HepG2 (cell line): ENCODE results near the gene TRAPPC4. TPM values are rescaled to one million over a fixed set of nuclear protein-coding genes. Genes with fewer than 3 reads are reported as not detected.

Experiments
- ARNTL ChIP-seq: sonication (generic); formaldehyde crosslinking; IDR thresholded peaks from 2 replicates; pipeline ENCODE4 v1.4.0; 2020; ENCODE audit warnings: mild to moderate bottlenecking, missing genetic modification reagents
- CCAR2 ChIP-seq: fragments of 200-400 bp; formaldehyde crosslinking; optimal IDR thresholded peaks from 2 replicates; pipeline ENCODE3; 2018; ENCODE audit warnings: low read depth, mild to moderate bottlenecking, low read length, moderate library complexity
- CHCHD3 ChIP-seq: sonication (generic); formaldehyde crosslinking; IDR thresholded peaks from 2 replicates; pipeline ENCODE4 v1.8.0; 2022; ENCODE audit warnings: mild to moderate bottlenecking, missing genetic modification reagents, moderate library complexity
- GTF3A ChIP-seq: sonication (generic); formaldehyde crosslinking; conservative IDR thresholded peaks from 2 replicates; pipeline ENCODE4 v1.4.0; 2020; ENCODE audit warnings: mild to moderate bottlenecking, missing genetic modification reagents
- MEIS2 ChIP-seq: sonication (generic); formaldehyde crosslinking; IDR thresholded peaks from 2 replicates; pipeline ENCODE4 v1.9.0; 2021; ENCODE audit warnings: mild to moderate bottlenecking, missing genetic modification reagents
- NBN ChIP-seq: fragments of 450-650 bp; conservative IDR thresholded peaks from 2 replicates; pipeline ENCODE4 v1.6.1; 2017
- NFYB ChIP-seq: sonication (generic); formaldehyde crosslinking; IDR thresholded peaks from 2 replicates; pipeline ENCODE4 v1.4.0; 2020; ENCODE audit warnings: missing genetic modification reagents
- NR2F6 ChIP-seq, 2 experiments: IDR thresholded peaks; 2 replicates each; pipeline ENCODE4 v1.6.1; 2016; ENCODE audit warnings: antibody characterized with exemption in 1 of 2, mild to moderate bottlenecking in 1 of 2
- RNF2 ChIP-seq: fragments of 450-650 bp; conservative IDR thresholded peaks from 2 replicates; pipeline ENCODE4 v1.6.1; 2016; ENCODE audit warnings: low read depth
- SNRNP70 ChIP-seq: fragments of 200-400 bp; formaldehyde crosslinking; IDR thresholded peaks from 2 replicates; pipeline ENCODE4 v1.6.1; 2017; ENCODE audit warnings: mild to moderate bottlenecking, low read depth, low read length, moderate library complexity
- SPEN ChIP-seq: sonication (generic); formaldehyde crosslinking; IDR thresholded peaks from 2 replicates; pipeline ENCODE4 v1.5.1; 2020; ENCODE audit warnings: low read depth, mild to moderate bottlenecking, missing genetic modification reagents
- ZMYM3 ChIP-seq: sonication (generic); formaldehyde crosslinking; IDR thresholded peaks from 2 replicates; pipeline ENCODE4 v1.5.1; 2020; ENCODE audit warnings: mild to moderate bottlenecking, missing genetic modification reagents
- ZNF251 ChIP-seq: sonication (generic); formaldehyde crosslinking; IDR thresholded peaks from 2 replicates; pipeline ENCODE4 v1.9.0; 2021; ENCODE audit warnings: mild to moderate bottlenecking, missing genetic modification reagents
- ZNF430 ChIP-seq: sonication (generic); formaldehyde crosslinking; IDR thresholded peaks from 2 replicates; pipeline ENCODE4 v1.9.0; 2021; ENCODE audit warnings: mild to moderate bottlenecking, missing genetic modification reagents
- ZNF510 ChIP-seq: sonication (generic); formaldehyde crosslinking; IDR thresholded peaks from 2 replicates; pipeline ENCODE4 v1.4.0; 2020; ENCODE audit warnings: low read depth, mild to moderate bottlenecking, missing genetic modification reagents
- ZNF790 ChIP-seq: sonication (generic); formaldehyde crosslinking; IDR thresholded peaks from 2 replicates; pipeline ENCODE4 v1.8.0; 2022; ENCODE audit warnings: missing genetic modification reagents, mild to moderate bottlenecking, borderline replicate concordance
- ZNF839 ChIP-seq: sonication (generic); formaldehyde crosslinking; IDR thresholded peaks from 2 replicates; pipeline ENCODE4 v1.4.0; 2020; ENCODE audit warnings: missing genetic modification reagents, mild to moderate bottlenecking, borderline replicate concordance
- polyA plus RNA-seq, 8 experiments: library from polyadenylated mRNA; depleted of rRNA in 3 of 8; stranded (reverse) in 7 of 8; unstranded in 1 of 8; fragments of >200 nt; fragmentation: Illumina TruSeq in 4 of 8; extraction: Trizol in 4 of 8; gene quantifications; 2 replicates each; pipeline versions ENCODE4 v1.2.1 to v1.2.3, GENCODE V29; 2011 to 2016; ENCODE audit warnings: low read depth in 4 of 8, missing spikeins in 1 of 8, mixed read lengths in 1 of 8; ENCODE audit not compliant: insufficient read depth in 1 of 8
- total RNA-seq, 5 experiments: library from RNA; depleted of rRNA; stranded (reverse); fragments of >200 nt; fragmentation: Illumina TruSeq; extraction: Trizol; gene quantifications; 2 replicates each; pipeline ENCODE4 v1.2.3, GENCODE V29; 2016; ENCODE audit warnings: low read depth in 1 of 5
- TF ChIP-seq, protein P1 (sequence below): sonication (generic); formaldehyde crosslinking; conservative IDR thresholded peaks from 2 replicates; pipeline ENCODE4 v1.4.0; 2020; ENCODE audit warnings: missing genetic modification reagents
- TF ChIP-seq, protein P2 (sequence below): conservative IDR thresholded peaks from 2 replicates; pipeline ENCODE4 v1.6.1; 2018; ENCODE audit warnings: missing genetic modification reagents
- TF ChIP-seq, protein P3 (sequence below): sonication (generic); formaldehyde crosslinking; IDR thresholded peaks from 2 replicates; pipeline ENCODE4 v1.4.0; 2020; ENCODE audit warnings: mild to moderate bottlenecking, missing genetic modification reagents
- TF ChIP-seq, protein P4 (sequence below): sonication (generic); formaldehyde crosslinking; IDR thresholded peaks from 2 replicates; pipeline ENCODE4 v1.4.0; 2020; ENCODE audit warnings: missing genetic modification reagents

Gene TRAPPC4
- total and polyA plus RNA-seq, 2 of the 13 experiments (the other 11 are each of a cell fraction or from before 2014, with no cell fraction given) = 97.4 to 140 TPM

DNA sequence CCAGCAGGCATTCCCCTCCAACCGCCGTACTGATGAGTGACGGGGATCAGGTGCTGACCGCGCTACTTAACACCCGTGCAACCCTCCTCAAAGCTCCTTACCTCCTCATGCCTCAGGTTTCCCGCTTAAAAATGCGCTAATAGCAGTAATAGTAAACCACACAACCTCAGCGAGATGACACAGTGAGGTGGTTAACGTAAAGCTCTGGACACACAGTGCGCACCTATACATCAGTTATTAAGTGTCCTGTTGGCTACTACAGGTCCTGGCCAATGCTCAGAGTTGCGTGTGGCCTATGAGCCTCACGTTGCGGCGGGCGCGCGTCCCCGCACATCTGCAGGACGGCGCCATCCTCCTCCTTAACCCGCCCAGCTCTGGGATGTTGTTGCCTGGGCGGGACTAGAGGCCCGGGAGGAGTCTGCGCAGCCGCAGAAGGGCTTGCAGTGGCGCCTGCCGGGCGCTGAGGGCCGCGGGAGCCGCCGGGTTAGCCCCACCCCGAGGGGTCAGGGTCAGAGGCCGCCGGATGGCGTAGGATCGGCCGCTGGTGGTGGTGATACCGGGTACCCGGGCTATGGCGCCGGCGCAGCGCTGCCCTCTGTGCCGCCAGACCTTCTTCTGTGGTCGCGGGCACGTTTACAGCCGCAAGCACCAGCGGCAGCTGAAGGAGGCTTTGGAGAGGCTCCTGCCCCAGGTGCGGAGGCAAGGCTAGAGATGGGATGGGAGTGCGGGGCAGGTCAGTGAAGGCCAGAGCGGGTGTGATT, 20.8 kb upstream of the TRAPPC4 start, which contains the start of gene CENATAC (continued):
- TF ChIP-seq ZNF839 (CRISPR knock-in tag) = no peak
- peak; percentile 44; the same call in 1 of the 2 replicates for TF ChIP-seq NFYB
- TF ChIP-seq, protein P1, sequence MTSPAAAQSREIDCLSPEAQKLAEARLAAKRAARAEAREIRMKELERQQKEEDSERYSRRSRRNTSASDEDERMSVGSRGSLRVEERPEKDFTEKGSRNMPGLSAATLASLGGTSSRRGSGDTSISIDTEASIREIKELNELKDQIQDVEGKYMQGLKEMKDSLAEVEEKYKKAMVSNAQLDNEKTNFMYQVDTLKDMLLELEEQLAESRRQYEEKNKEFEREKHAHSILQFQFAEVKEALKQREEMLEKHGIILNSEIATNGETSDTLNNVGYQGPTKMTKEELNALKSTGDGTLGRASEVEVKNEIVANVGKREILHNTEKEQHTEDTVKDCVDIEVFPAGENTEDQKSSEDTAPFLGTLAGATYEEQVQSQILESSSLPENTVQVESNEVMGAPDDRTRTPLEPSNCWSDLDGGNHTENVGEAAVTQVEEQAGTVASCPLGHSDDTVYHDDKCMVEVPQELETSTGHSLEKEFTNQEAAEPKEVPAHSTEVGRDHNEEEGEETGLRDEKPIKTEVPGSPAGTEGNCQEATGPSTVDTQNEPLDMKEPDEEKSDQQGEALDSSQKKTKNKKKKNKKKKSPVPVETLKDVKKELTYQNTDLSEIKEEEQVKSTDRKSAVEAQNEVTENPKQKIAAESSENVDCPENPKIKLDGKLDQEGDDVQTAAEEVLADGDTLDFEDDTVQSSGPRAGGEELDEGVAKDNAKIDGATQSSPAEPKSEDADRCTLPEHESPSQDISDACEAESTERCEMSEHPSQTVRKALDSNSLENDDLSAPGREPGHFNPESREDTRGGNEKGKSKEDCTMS (CRISPR knock-in tag) = no peak
- no peak for TF ChIP-seq ZNF510
- TF ChIP-seq ZNF790 (CRISPR knock-in tag) = no peak; the same call in 1 of the 2 replicates
- TF ChIP-seq, protein P2, sequence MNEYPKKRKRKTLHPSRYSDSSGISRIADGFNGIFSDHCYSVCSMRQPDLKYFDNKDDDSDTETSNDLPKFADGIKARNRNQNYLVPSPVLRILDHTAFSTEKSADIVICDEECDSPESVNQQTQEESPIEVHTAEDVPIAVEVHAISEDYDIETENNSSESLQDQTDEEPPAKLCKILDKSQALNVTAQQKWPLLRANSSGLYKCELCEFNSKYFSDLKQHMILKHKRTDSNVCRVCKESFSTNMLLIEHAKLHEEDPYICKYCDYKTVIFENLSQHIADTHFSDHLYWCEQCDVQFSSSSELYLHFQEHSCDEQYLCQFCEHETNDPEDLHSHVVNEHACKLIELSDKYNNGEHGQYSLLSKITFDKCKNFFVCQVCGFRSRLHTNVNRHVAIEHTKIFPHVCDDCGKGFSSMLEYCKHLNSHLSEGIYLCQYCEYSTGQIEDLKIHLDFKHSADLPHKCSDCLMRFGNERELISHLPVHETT (CRISPR knock-in tag) = peak; percentile 89
- no peak for TF ChIP-seq MEIS2
- peak; percentile 64; the same call in 1 of the 2 replicates for TF ChIP-seq RNF2
- TF ChIP-seq GTF3A (CRISPR knock-in tag) = no peak
- TF ChIP-seq ZMYM3 (CRISPR knock-in tag) = no peak
- TF ChIP-seq CCAR2 = no peak
- TF ChIP-seq, protein P3, sequence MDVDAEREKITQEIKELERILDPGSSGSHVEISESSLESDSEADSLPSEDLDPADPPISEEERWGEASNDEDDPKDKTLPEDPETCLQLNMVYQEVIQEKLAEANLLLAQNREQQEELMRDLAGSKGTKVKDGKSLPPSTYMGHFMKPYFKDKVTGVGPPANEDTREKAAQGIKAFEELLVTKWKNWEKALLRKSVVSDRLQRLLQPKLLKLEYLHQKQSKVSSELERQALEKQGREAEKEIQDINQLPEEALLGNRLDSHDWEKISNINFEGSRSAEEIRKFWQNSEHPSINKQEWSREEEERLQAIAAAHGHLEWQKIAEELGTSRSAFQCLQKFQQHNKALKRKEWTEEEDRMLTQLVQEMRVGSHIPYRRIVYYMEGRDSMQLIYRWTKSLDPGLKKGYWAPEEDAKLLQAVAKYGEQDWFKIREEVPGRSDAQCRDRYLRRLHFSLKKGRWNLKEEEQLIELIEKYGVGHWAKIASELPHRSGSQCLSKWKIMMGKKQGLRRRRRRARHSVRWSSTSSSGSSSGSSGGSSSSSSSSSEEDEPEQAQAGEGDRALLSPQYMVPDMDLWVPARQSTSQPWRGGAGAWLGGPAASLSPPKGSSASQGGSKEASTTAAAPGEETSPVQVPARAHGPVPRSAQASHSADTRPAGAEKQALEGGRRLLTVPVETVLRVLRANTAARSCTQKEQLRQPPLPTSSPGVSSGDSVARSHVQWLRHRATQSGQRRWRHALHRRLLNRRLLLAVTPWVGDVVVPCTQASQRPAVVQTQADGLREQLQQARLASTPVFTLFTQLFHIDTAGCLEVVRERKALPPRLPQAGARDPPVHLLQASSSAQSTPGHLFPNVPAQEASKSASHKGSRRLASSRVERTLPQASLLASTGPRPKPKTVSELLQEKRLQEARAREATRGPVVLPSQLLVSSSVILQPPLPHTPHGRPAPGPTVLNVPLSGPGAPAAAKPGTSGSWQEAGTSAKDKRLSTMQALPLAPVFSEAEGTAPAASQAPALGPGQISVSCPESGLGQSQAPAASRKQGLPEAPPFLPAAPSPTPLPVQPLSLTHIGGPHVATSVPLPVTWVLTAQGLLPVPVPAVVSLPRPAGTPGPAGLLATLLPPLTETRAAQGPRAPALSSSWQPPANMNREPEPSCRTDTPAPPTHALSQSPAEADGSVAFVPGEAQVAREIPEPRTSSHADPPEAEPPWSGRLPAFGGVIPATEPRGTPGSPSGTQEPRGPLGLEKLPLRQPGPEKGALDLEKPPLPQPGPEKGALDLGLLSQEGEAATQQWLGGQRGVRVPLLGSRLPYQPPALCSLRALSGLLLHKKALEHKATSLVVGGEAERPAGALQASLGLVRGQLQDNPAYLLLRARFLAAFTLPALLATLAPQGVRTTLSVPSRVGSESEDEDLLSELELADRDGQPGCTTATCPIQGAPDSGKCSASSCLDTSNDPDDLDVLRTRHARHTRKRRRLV (CRISPR knock-in tag) = peak; percentile 58
- TF ChIP-seq NR2F6 (IDR thresholded peaks at IDR 0.05) = peak; percentile 87
- peak; percentile 98 for TF ChIP-seq NR2F6 (CRISPR knock-in tag; IDR thresholded peaks at IDR 0.05)
- TF ChIP-seq SPEN (CRISPR knock-in tag) = peak; percentile 84
- no peak for TF ChIP-seq ARNTL (CRISPR knock-in tag)
- no peak for TF ChIP-seq SNRNP70
- no peak for TF ChIP-seq CHCHD3
- TF ChIP-seq, protein P4, sequence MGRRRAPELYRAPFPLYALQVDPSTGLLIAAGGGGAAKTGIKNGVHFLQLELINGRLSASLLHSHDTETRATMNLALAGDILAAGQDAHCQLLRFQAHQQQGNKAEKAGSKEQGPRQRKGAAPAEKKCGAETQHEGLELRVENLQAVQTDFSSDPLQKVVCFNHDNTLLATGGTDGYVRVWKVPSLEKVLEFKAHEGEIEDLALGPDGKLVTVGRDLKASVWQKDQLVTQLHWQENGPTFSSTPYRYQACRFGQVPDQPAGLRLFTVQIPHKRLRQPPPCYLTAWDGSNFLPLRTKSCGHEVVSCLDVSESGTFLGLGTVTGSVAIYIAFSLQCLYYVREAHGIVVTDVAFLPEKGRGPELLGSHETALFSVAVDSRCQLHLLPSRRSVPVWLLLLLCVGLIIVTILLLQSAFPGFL (CRISPR knock-in tag) = no peak
- TF ChIP-seq ZNF430 (CRISPR knock-in tag) = peak; percentile 65; the same call in 1 of the 2 replicates
- TF ChIP-seq ZNF251 = no peak
- TF ChIP-seq NBN = no peak
